Smooth muscle cell (in vitro differentiated cells): ENCODE data around the gene AK1. TPM values are rescaled to one million over a fixed set of nuclear protein-coding genes. Genes with fewer than 3 reads are reported as not detected.

Source experiments
- DNase-seq: peaks from one replicate; lab custom pipeline; 2025; ENCODE audit not compliant: unreplicated experiment; lab: John Stamatoyannopoulos, UW
- H2AFZ ChIP-seq: fragments of 200-600 bp; sonication (generic); 2 replicates; pipeline ENCODE4 v1.6.0; 2016; ENCODE audit warnings: antibody characterized with exemption, low read depth, mild to moderate bottlenecking
- H3F3A ChIP-seq: fragments of 200-600 bp; sonication (generic); 2 replicates; pipeline ENCODE4 v1.6.0; 2017; ENCODE audit warnings: antibody characterized with exemption, low read depth
- H3K27ac ChIP-seq: fragments of 200-600 bp; sonication (generic); 2 replicates; pipeline ENCODE4 v1.5.1; 2016; ENCODE audit warnings: low read depth, mild to moderate bottlenecking
- H3K27me3 ChIP-seq: fragments of 200-600 bp; sonication (generic); 2 replicates; pipeline ENCODE4 v1.6.1; 2016; ENCODE audit warnings: low read depth, mild to moderate bottlenecking
- H3K36me3 ChIP-seq: fragments of 200-600 bp; sonication (generic); 2 replicates; pipeline ENCODE4 v1.5.1; 2016; ENCODE audit warnings: low read depth
- H3K4me1 ChIP-seq: fragments of 200-600 bp; sonication (generic); 2 replicates; pipeline ENCODE4 v1.5.1; 2016; ENCODE audit warnings: low read depth
- H3K4me2 ChIP-seq: fragments of 200-600 bp; sonication (generic); 2 replicates; pipeline ENCODE4 v1.6.0; 2016; ENCODE audit warnings: mild to moderate bottlenecking
- H3K4me3 ChIP-seq: fragments of 200-600 bp; sonication (generic); 2 replicates; pipeline ENCODE4 v1.5.1; 2016; ENCODE audit warnings: mild to moderate bottlenecking
- H3K79me2 ChIP-seq: fragments of 200-600 bp; sonication (generic); 2 replicates; pipeline ENCODE4 v1.6.0; 2016; ENCODE audit warnings: low read depth, mild to moderate bottlenecking
- H3K9ac ChIP-seq: fragments of 200-600 bp; sonication (generic); 2 replicates; pipeline ENCODE4 v1.6.0; 2016; ENCODE audit warnings: low read depth
- H3K9me3 ChIP-seq: fragments of 200-600 bp; sonication (generic); replicated peaks from 2 replicates; pipeline ENCODE4 v1.5.1; 2016; ENCODE audit warnings: low read depth
- H4K20me1 ChIP-seq: fragments of 200-600 bp; sonication (generic); 2 replicates; pipeline ENCODE4 v1.6.0; 2016; ENCODE audit warnings: low read depth
- WGBS: methylation state at CpG from one replicate; pipeline ENCODE4 v1.1.7; 2016; ENCODE audit warnings: low lambda C conversion rate; 5-methylcytosine and 5-hydroxymethylcytosine counted together
- polyA plus RNA-seq: library from polyadenylated mRNA; unstranded; fragments of >200 nt; fragmentation: Nextera tagmentation; extraction: Ambion mirVana; gene quantifications from 2 replicates; pipeline ENCODE4 v1.2.1, GENCODE V29; 2016
- total RNA-seq: library from RNA; depleted of rRNA; stranded (reverse); fragments of >200 nt; gene quantifications from 2 replicates; pipeline ENCODE4 v1.2.3, GENCODE V29; 2014
- TF ChIP-seq, protein P1 (sequence below): fragments of 200-600 bp; sonication (generic); IDR thresholded peaks from 2 replicates; pipeline ENCODE4 v1.5.1; 2017; ENCODE audit warnings: borderline replicate concordance, mild to moderate bottlenecking, antibody characterized with exemption; ENCODE audit not compliant: insufficient read depth, poor library complexity, severe bottlenecking

AK1 gene
- total and polyA plus RNA-seq, 2 experiments from 2014 or later = 52.4 to 97.8 TPM

DNA sequence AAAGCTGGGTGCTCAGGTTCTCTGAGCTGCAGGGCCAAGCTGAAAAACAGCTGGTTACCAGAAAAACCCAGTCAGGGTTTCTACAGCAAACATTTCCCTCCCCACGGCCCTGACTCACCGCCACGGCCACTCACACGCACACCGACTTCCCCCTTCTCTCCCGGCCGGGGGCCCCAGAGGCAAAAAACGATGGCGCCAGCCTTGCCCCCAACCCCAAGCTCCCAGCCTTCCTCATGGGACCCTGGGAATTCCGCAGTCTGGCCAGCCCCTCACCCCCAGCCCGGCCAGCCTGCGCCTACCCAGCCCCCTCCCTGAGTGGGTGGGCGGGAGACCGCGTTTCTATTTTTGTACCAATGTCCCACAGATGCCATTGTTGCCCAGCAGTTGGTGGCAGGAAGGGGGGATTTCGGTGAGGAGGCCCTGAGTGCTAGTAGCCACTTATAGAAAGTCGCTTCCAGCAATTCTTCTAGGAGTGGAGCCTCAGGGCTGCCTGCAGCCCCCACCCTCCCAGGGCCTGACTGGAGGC lies 41.4 kb downstream of the AK1 start:
- H3K27ac ChIP-seq = peak overlapping the region; percentile 98
- H3K79me2 ChIP-seq = no peaks in the 10 kb centered on the region
- H3K9ac ChIP-seq = peak overlapping the region; percentile 88
- H3K4me1 ChIP-seq = peaks cover 12% of the 10 kb centered on the region
- H2AFZ ChIP-seq = no peak overlapping the region
- peaks cover 10% of the 10 kb centered on the region for H3F3A ChIP-seq
- no peaks in the 10 kb centered on the region for H3K36me3 ChIP-seq
- H3K4me3 ChIP-seq = no peak overlapping the region
- H3K4me2 ChIP-seq = peak overlapping the region; percentile 71
- no peaks in the 10 kb centered on the region for H3K27me3 ChIP-seq
- no peaks in the 10 kb centered on the region for H3K9me3 ChIP-seq
- no peaks in the 10 kb centered on the region for H4K20me1 ChIP-seq
- whole genome bisulfite sequencing = 36% methylated on average over 17 of the region's 17 CpGs
- TF ChIP-seq, protein P1, sequence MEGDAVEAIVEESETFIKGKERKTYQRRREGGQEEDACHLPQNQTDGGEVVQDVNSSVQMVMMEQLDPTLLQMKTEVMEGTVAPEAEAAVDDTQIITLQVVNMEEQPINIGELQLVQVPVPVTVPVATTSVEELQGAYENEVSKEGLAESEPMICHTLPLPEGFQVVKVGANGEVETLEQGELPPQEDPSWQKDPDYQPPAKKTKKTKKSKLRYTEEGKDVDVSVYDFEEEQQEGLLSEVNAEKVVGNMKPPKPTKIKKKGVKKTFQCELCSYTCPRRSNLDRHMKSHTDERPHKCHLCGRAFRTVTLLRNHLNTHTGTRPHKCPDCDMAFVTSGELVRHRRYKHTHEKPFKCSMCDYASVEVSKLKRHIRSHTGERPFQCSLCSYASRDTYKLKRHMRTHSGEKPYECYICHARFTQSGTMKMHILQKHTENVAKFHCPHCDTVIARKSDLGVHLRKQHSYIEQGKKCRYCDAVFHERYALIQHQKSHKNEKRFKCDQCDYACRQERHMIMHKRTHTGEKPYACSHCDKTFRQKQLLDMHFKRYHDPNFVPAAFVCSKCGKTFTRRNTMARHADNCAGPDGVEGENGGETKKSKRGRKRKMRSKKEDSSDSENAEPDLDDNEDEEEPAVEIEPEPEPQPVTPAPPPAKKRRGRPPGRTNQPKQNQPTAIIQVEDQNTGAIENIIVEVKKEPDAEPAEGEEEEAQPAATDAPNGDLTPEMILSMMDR = no peak
- peak; percentile 46 for DNase-seq

DNA sequence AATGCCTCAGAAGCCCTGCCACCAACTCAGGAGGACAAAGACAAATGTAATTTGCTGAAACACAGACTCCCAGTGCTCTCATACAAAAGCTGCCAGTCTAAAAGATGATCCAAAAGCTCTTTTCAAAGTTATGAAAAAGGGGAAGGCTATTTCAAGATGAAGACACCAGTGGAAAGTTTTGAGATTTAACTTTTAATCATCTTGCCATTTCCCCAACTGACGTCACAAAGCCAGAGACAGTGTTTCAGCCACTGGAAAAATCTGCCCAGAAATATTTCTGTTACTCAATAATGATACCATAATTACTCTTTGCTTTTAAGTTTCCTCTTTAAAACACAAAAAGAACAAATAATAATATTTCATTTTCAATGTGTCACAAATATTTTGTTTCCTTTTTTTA lies 43.9 kb downstream of the AK1 start:
- H3K4me3 ChIP-seq = no peak overlapping the region
- 29% methylated on average over 1 of the region's 1 CpG for WGBS
- H3K4me2 ChIP-seq = no peak overlapping the region
- H3K27ac ChIP-seq = peak overlapping the region; percentile 98
- H3K4me1 ChIP-seq = peaks cover 15% of the 10 kb centered on the region
- no peak overlapping the region for H2AFZ ChIP-seq
- H3F3A ChIP-seq = peaks cover 4% of the 10 kb centered on the region
- H4K20me1 ChIP-seq = no peaks in the 10 kb centered on the region
- H3K27me3 ChIP-seq = no peaks in the 10 kb centered on the region
- DNase-seq = no peak
- H3K36me3 ChIP-seq = no peaks in the 10 kb centered on the region
- no peak overlapping the region for H3K9ac ChIP-seq
- TF ChIP-seq, protein P1 = no peak
- H3K9me3 ChIP-seq = no peaks in the 10 kb centered on the region
- H3K79me2 ChIP-seq = no peaks in the 10 kb centered on the region

DNA sequence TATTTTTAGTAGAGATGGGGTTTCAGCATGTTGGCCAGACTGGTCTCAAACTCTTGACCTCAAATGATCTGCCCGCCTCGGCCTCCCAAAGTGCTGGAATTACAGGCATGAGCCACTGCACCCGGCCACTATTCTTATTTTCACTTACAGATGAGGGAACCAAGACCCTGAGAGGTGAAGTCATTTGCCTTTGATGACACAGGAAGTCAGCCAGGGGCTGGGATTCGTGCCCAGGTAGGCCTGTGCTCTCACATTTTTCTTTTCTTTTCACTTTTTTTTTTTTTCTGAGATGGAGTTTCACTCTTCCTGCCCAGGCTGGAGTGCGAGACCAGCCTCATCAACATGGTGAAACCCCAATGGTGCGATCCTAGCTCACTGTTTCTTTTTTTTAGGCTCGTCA lies 45.2 kb downstream of the AK1 start:
- TF ChIP-seq, protein P1 = no peak
- peaks cover 10% of the 10 kb centered on the region for H3K4me1 ChIP-seq
- H2AFZ ChIP-seq = no peak overlapping the region
- H3K4me2 ChIP-seq = no peak overlapping the region
- H3K4me3 ChIP-seq = no peak overlapping the region
- WGBS = 84% methylated on average over 7 of the region's 7 CpGs
- no peak overlapping the region for H3K9ac ChIP-seq
- peaks cover 4% of the 10 kb centered on the region for H3F3A ChIP-seq
- H3K27me3 ChIP-seq = no peaks in the 10 kb centered on the region
- H3K79me2 ChIP-seq = no peaks in the 10 kb centered on the region
- no peaks in the 10 kb centered on the region for H3K9me3 ChIP-seq
- H4K20me1 ChIP-seq = no peaks in the 10 kb centered on the region
- no peaks in the 10 kb centered on the region for H3K36me3 ChIP-seq
- no peak overlapping the region for H3K27ac ChIP-seq
- no peak for DNase-seq

DNA sequence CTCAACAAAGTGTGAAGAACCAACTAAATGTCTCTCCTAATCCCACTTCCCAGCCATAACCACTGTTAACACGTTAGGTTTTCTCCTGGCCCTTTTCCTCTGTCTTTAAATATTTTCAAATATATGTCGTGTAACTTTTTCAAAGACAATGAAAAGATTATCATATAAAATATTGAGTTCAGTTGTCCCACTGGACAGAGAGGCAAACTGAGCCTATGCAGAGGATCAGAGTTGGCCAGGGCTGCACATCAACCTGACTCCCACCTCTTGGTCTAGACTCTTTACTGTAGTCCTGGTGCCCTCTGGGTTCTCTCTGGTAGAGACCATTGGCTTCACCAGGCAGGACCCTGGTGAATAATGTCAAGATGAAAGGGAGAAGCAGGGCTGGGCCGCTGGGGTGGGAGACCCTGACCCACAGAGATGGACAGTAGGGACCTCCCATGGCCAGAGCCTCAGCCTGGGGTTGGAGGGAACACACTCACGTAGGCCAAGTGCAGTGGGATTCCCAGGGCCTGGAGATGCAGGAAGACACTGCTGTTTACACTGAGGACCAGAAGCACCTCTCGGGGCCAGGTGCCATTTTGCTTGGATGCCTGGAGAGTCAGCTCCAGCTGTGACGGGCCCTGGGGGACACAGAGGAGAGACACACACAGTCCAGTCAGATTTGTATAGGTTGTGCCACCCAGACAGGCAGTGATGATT lies 48.1 kb downstream of the AK1 start:
- Histone ChIP-seq H3K4me2 (no peak overlapping the region), H3K9ac (no peak overlapping the region), H3K4me1 (peaks cover 4% of the 10 kb centered on the region), H2AFZ (no peak overlapping the region), H3K36me3 (no peaks in the 10 kb centered on the region), H3K27ac (peak overlapping the region; percentile 40), H4K20me1 (no peaks in the 10 kb centered on the region), H3K27me3 (no peaks in the 10 kb centered on the region), H3K79me2 (no peaks in the 10 kb centered on the region), H3F3A (no peaks in the 10 kb centered on the region), H3K4me3 (no peak overlapping the region), H3K9me3 (no peaks in the 10 kb centered on the region)
- TF ChIP-seq, protein P1 = no peak
- DNase-seq = no peak
- 84% methylated on average over 6 of the region's 6 CpGs for WGBS
